HG03342 (cell line): ENCODE measurements around the gene THAP2.
"Not testable (repeated sequence)": the region's sequence is repeated elsewhere in the genome, so short reads cannot be mapped to it uniquely, and the experiment has no call there.

Experiments used
- ATAC-seq: cut with Tn5 transposase; IDR thresholded peaks from one replicate; pipeline ENCODE4 v1.9.1; 2021; ENCODE audit warnings: mild to moderate bottlenecking, moderate library complexity; ENCODE audit not compliant: unreplicated experiment

The THAP2 gene

GRCh38 chr12:71661977-71662530 is 2.0 kb upstream of the THAP2 start:
- ATAC-seq = no peak

GRCh38 chr12:71662849-71663560 is 1.1 kb upstream of the THAP2 start:
- ATAC-seq = peak; percentile 29

GRCh38 chr12:71664411-71665089 is 449 bp downstream of the THAP2 start:
- ATAC-seq = peak; percentile 7

- no peak for ATAC-seq
Measured at GRCh38 chr12:71665090-71665463, 976 bp downstream of the THAP2 start.

- no peak for ATAC-seq
Measured at GRCh38 chr12:71666259-71666658, 2.2 kb downstream of the THAP2 start.

GRCh38 chr12:71671311-71671710 is 7.2 kb downstream of the THAP2 start:
- ATAC-seq = no peak

- no peak for ATAC-seq
Measured at GRCh38 chr12:71671816-71672215, 7.7 kb downstream of the THAP2 start.

- ATAC-seq = no peak
Measured at GRCh38 chr12:71682466-71682865, 18.4 kb downstream of the THAP2 start.

GRCh38 chr12:71683633-71684032 is 19.5 kb downstream of the THAP2 start:
- no peak for ATAC-seq

GRCh38 chr12:71684081-71684480 is 20.0 kb downstream of the THAP2 start:
- ATAC-seq = no peak

GRCh38 chr12:71685312-71685906 is 21.3 kb downstream of the THAP2 start:
- ATAC-seq = no peak

GRCh38 chr12:71685914-71686657 is 22.0 kb downstream of the THAP2 start, which contains the start of gene TMEM19:
TMEM19 (plus strand) TSS chr12:71686082; CDS start chr12:71686681, 599 bp downstream.
- ATAC-seq = peak; percentile 90

- no peak for ATAC-seq
Measured at GRCh38 chr12:71686658-71687025, 22.5 kb downstream of the THAP2 start.

- not testable (repeated sequence) for ATAC-seq
Measured at GRCh38 chr12:71687172-71687571, 23.1 kb downstream of the THAP2 start.

GRCh38 chr12:71688961-71689570 is 25.0 kb downstream of the THAP2 start:
- ATAC-seq = no peak

GRCh38 chr12:71691504-71692129 is 27.5 kb downstream of the THAP2 start:
- ATAC-seq = no peak

GRCh38 chr12:71693126-71693525 is 29.0 kb downstream of the THAP2 start:
- ATAC-seq = no peak

- peak; percentile 10 for ATAC-seq
Measured at GRCh38 chr12:71693651-71694050, 29.6 kb downstream of the THAP2 start.

- peak; percentile 85 for ATAC-seq
Measured at GRCh38 chr12:71694099-71694820, 30.2 kb downstream of the THAP2 start.

GRCh38 chr12:71695782-71696181 is 31.7 kb downstream of the THAP2 start:
- no peak for ATAC-seq
